HG03565 (cell line): ENCODE data around the gene DYNLT4.
"Not testable (repeated sequence)": the region's sequence is repeated elsewhere in the genome, so short reads cannot be mapped to it uniquely, and the experiment has no call there.

Source experiments
- ATAC-seq: cut with Tn5 transposase; IDR thresholded peaks from one replicate; pipeline ENCODE4 v1.9.1; 2021; ENCODE audit warnings: mild to moderate bottlenecking, moderate library complexity; ENCODE audit not compliant: unreplicated experiment

DYNLT4 gene

DNA sequence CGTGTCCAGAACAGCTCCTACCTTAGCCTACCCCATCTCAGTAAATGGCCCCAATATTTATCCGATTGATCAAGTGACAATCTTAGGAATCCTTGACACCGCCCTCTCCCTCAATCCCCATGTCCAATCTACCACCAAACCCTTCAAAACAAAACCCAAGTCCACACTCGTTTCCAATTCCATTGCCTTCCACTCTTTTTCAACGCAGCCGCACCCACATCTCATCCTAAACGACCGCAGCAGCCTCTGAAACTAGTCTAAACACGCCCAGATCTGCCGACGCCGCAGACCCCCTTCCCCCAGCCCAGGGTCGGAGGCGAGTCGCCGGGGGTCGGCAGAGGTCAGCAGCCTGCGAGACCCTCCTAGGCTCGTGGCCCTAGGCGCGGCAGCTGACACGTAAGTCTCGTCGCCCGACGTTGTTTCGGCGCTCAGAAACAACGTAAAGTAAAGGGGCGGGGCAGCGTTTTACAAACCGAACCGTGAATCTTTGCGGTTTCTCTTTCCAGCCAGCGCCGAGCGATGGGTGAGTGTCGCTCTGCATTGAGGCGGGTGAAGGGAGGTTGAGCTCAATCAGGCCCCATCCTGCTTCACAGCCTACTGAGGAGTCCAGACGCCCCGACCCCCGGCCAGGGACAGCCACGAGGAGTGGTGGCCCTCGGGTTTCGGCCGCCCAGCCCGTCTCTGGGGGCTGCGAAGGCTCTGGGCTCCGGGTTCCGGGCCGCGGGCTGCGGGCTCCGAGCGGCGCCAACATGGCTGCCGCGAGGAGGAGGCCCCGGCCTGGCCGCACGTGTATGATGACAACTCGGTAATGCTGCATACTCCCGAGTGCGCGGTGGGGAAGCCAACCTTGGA lies 31.8 kb downstream of the DYNLT4 start, which contains the start of gene RPS8:
TSS of gene RPS8 (plus strand) at position 463 of the 852 bp plus-strand sequence. CDS start at position 520, 57 bp downstream.
- peak; percentile 63 for ATAC-seq

GRCh38 chr1:44766421-44766820 lies 40.7 kb downstream of the DYNLT4 start:
- ATAC-seq: not testable (repeated sequence)

- no peak for ATAC-seq
These were observed 46.3 kb downstream of the DYNLT4 start for GRCh38 chr1:44760876-44761275.

DNA sequence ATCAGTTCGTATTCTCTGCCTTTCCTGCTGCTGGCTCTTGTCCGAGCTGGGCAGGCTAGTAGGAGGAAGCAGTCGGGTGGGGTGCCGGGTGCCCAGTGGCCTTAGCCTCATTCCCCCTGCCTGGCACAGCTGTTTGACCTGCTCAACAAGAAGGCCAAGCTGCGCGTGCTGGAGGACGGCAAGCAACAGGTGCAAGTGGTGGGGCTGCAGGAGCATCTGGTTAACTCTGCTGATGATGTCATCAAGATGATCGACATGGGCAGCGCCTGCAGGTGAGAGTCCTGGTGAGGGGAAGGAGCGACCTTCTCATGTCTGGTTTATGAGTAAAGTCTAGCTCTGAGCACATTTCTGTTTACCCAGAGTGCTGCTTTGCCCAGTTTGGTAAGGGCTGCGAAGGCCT lies 48.1 kb downstream of the DYNLT4 start:
- ATAC-seq: no peak

GRCh38 chr1:44757420-44757819 lies 49.7 kb downstream of the DYNLT4 start:
- no peak for ATAC-seq
